Fibroblast of lung (primary cell): ENCODE data around the gene UMAD1. TPM values are rescaled to one million over a fixed set of nuclear protein-coding genes. Genes with fewer than 3 reads are reported as not detected.

ENCODE experiments used
- DNase-seq, 2 donors: peaks; one replicate each; pipeline versions ENCODE4 v3.0.0 to v3.0.0-alpha.2; 2010; ENCODE audit warnings: low read depth in 2 of 2
- H2AFZ ChIP-seq: 2 replicates; pipeline ENCODE4 v1.5.1; 2012; ENCODE audit warnings: low read length, control low read depth, inconsistent platforms
- H3K27ac ChIP-seq: 2 replicates; pipeline ENCODE4 v1.5.1; 2011; ENCODE audit warnings: low read length, control low read depth; ENCODE audit not compliant: insufficient read depth
- H3K27me3 ChIP-seq: 2 replicates; pipeline ENCODE4 v1.5.1; 2011; ENCODE audit warnings: mild to moderate bottlenecking, low read length; ENCODE audit not compliant: control insufficient read depth, insufficient read depth
- H3K36me3 ChIP-seq: 2 replicates; pipeline ENCODE4 v1.5.1; 2011; ENCODE audit warnings: low read length; ENCODE audit not compliant: control insufficient read depth, insufficient read depth
- H3K4me1 ChIP-seq: 2 replicates; pipeline ENCODE4 v1.5.1; 2011; ENCODE audit warnings: low read length; ENCODE audit not compliant: control insufficient read depth, insufficient read depth; ENCODE audit errors: extremely low read depth
- H3K4me2 ChIP-seq: 2 replicates; pipeline ENCODE4 v1.5.1; 2011; ENCODE audit warnings: low read length, control low read depth; ENCODE audit not compliant: insufficient read depth; ENCODE audit errors: extremely low read depth
- H3K4me3 ChIP-seq, 4 experiments: fragments of 200-600 bp in 1 of 4; sonication (generic) in 1 of 4; replicated peaks in 1 of 4; 2 replicates each; pipeline ENCODE4 v1.5.1; 2011 to 2016; ENCODE audit warnings: low read length in 4 of 4, low read depth in 3 of 4, mild to moderate bottlenecking in 3 of 4, control low read depth in 2 of 4, inconsistent platforms in 1 of 4, mixed read lengths in 1 of 4; ENCODE audit not compliant: insufficient read depth in 1 of 4; ENCODE audit errors: control extremely low read depth in 1 of 4
- H3K79me2 ChIP-seq: 2 replicates; pipeline ENCODE4 v1.5.1; 2012; ENCODE audit warnings: mild to moderate bottlenecking, low read length, inconsistent platforms; ENCODE audit not compliant: control insufficient read depth, insufficient read depth
- H3K9ac ChIP-seq: 2 replicates; pipeline ENCODE4 v1.5.1; 2011; ENCODE audit warnings: mild to moderate bottlenecking, low read length, control low read depth; ENCODE audit not compliant: insufficient read depth
- H3K9me3 ChIP-seq: 2 replicates; pipeline ENCODE4 v1.5.1; 2012; ENCODE audit warnings: low read depth, low read length; ENCODE audit not compliant: control insufficient read depth, insufficient read depth
- H4K20me1 ChIP-seq: 2 replicates; pipeline ENCODE4 v1.5.1; 2011; ENCODE audit warnings: low read length; ENCODE audit not compliant: control insufficient read depth, insufficient read depth; ENCODE audit errors: extremely low read depth
- CTCF ChIP-seq, 2 donors: IDR thresholded peaks in 1 of 2; conservative IDR thresholded peaks in 1 of 2; 1 replicate in 1 of 2; 2 replicates in 1 of 2; pipeline ENCODE4 v1.5.1; 2011 to 2012; ENCODE audit warnings: low read length in 2 of 2, control low read depth in 1 of 2, inconsistent platforms in 1 of 2, low read depth in 1 of 2, mild to moderate bottlenecking in 1 of 2
- EZH2 ChIP-seq: IDR thresholded peaks from 2 replicates; pipeline ENCODE4 v1.5.1; 2012; ENCODE audit warnings: low read length, control low read depth, mild to moderate bottlenecking; ENCODE audit errors: missing control alignments
- polyA plus RNA-seq, 2 donors: library from polyadenylated mRNA; depleted of rRNA in 1 of 2; stranded (reverse) in 1 of 2; unstranded in 1 of 2; fragments of >200 nt; gene quantifications; 2 replicates each; pipeline ENCODE4 v1.2.1, GENCODE V29; 2011 to 2012; ENCODE audit warnings: missing spikeins in 1 of 2
- total RNA-seq: library from RNA; depleted of rRNA; stranded (reverse); fragments of >200 nt; gene quantifications from 2 replicates; pipeline ENCODE4 v1.2.1, GENCODE V29; 2014

UMAD1 gene
- total and polyA plus RNA-seq, 2 donors (not counting 1 experiment from before 2014, with no cell fraction given) = 12.4 to 19.8 TPM

GRCh38 chr7:7687800-7688199 is 47.2 kb downstream of the UMAD1 start:
- H3K4me2 ChIP-seq = no peak overlapping the region
- TF ChIP-seq CTCF (conservative IDR thresholded peaks at IDR 0.05 in 1 of 2, IDR thresholded peaks at IDR 0.05 in 1 of 2; ENCODE audit: low read depth in 1 of 2, low read length in 2 of 2) = no peak
- no peak for TF ChIP-seq EZH2
- H3K36me3 ChIP-seq = no peaks in the 10 kb centered on the region
- DNase-seq = no peak
- H3K4me3 ChIP-seq = no peak overlapping the region
- no peak overlapping the region for H3K27ac ChIP-seq
- H3K9ac ChIP-seq = no peak overlapping the region
- H3K4me1 ChIP-seq = no peaks in the 10 kb centered on the region
- H4K20me1 ChIP-seq = no peaks in the 10 kb centered on the region
- no peak overlapping the region for H2AFZ ChIP-seq
- H3K27me3 ChIP-seq = no peaks in the 10 kb centered on the region
- H3K9me3 ChIP-seq = no peaks in the 10 kb centered on the region
- no peaks in the 10 kb centered on the region for H3K79me2 ChIP-seq

- no peak overlapping the region for H3K27ac ChIP-seq
- H3K9ac ChIP-seq = no peak overlapping the region
- no peak overlapping the region for H3K4me3 ChIP-seq
- H2AFZ ChIP-seq = no peak overlapping the region
- no peak for TF ChIP-seq EZH2
- no peak for TF ChIP-seq CTCF (conservative IDR thresholded peaks at IDR 0.05 in 1 of 2, IDR thresholded peaks at IDR 0.05 in 1 of 2; ENCODE audit: low read depth in 1 of 2, low read length in 2 of 2)
- no peaks in the 10 kb centered on the region for H3K27me3 ChIP-seq
- no peaks in the 10 kb centered on the region for H3K79me2 ChIP-seq
- H3K9me3 ChIP-seq = no peaks in the 10 kb centered on the region
- no peaks in the 10 kb centered on the region for H3K4me1 ChIP-seq
- H3K36me3 ChIP-seq = no peaks in the 10 kb centered on the region
- no peak for DNase-seq
- H3K4me2 ChIP-seq = no peak overlapping the region
- no peaks in the 10 kb centered on the region for H4K20me1 ChIP-seq
Observed at GRCh38 chr7:7688310-7688709, 47.8 kb downstream of the UMAD1 start.

- no peak for TF ChIP-seq EZH2
- H3K27ac ChIP-seq = no peak overlapping the region
Observed at GRCh38 chr7:7688956-7689355, 48.4 kb downstream of the UMAD1 start.

More at GRCh38 chr7:7688956-7689355, 48.4 kb downstream of the UMAD1 start:
- Histone ChIP-seq H3K9me3 (no peaks in the 10 kb centered on the region), H3K79me2 (no peaks in the 10 kb centered on the region), H3K36me3 (no peaks in the 10 kb centered on the region), H3K4me2 (no peak overlapping the region), H3K4me3 (no peak overlapping the region), H3K27me3 (no peaks in the 10 kb centered on the region), H4K20me1 (no peaks in the 10 kb centered on the region), H2AFZ (no peak overlapping the region), H3K4me1 (no peaks in the 10 kb centered on the region), H3K9ac (no peak overlapping the region)
- DNase-seq = no peak
